Thoracic aorta (tissue), 2 donors: ENCODE data around the gene PCYOX1L. TPM values are rescaled to one million over a fixed set of nuclear protein-coding genes. Genes with fewer than 3 reads are reported as not detected.

Experiments
- ATAC-seq: fragments of 150-250 bp; one replicate; pipeline ENCODE4 v1.8.0; 2017; ENCODE audit warnings: low read depth; ENCODE audit not compliant: insufficient number of reproducible peaks, low FRiP score
- DNase-seq: peaks from one replicate; pipeline ENCODE4 v3.0.0-alpha.2; 2020; ENCODE audit warnings: low spot score
- H3K27ac ChIP-seq, 2 donors: fragments of 200-600 bp; sonication (generic); 1 replicate in 1 of 2; 2 replicates in 1 of 2; pipeline ENCODE4 v1.5.1; 2016; ENCODE audit warnings: mild to moderate bottlenecking in 2 of 2, moderate library complexity in 2 of 2
- H3K27me3 ChIP-seq: fragments of 200-600 bp; sonication (generic); replicated peaks from 2 replicates; pipeline ENCODE4 v1.6.0; 2016; ENCODE audit warnings: mild to moderate bottlenecking; ENCODE audit not compliant: insufficient read depth
- H3K36me3 ChIP-seq: fragments of 200-600 bp; sonication (generic); one replicate; pipeline ENCODE4 v1.5.1; 2016
- H3K4me1 ChIP-seq, 2 donors: fragments of 200-600 bp; sonication (generic); 1 replicate in 1 of 2; 2 replicates in 1 of 2; pipeline versions ENCODE4 v1.5.1 to v1.6.0; 2016; ENCODE audit warnings: low read depth in 2 of 2, mild to moderate bottlenecking in 1 of 2; ENCODE audit not compliant: control insufficient read depth in 1 of 2
- H3K4me3 ChIP-seq: fragments of 200-600 bp; sonication (generic); 2 replicates; pipeline ENCODE4 v1.5.1; 2016; ENCODE audit warnings: mild to moderate bottlenecking
- H3K9me3 ChIP-seq: fragments of 200-600 bp; sonication (generic); 2 replicates; pipeline ENCODE4 v1.5.1; 2016
- total RNA-seq, 2 donors: library from RNA; depleted of rRNA; stranded (reverse); fragments of >200 nt; gene quantifications; one replicate each; pipeline versions ENCODE4 v1.1.0 to v1.2.3, GENCODE V29; 2016
- TF ChIP-seq, protein P1 (sequence below): fragments of 200-600 bp; sonication (generic); IDR thresholded peaks from one replicate; pipeline ENCODE4 v1.5.1; 2019; ENCODE audit warnings: antibody characterized with exemption

Gene PCYOX1L
- total RNA-seq, 2 donors from 2014 or later = 7.3 to 7.8 TPM

DNA sequence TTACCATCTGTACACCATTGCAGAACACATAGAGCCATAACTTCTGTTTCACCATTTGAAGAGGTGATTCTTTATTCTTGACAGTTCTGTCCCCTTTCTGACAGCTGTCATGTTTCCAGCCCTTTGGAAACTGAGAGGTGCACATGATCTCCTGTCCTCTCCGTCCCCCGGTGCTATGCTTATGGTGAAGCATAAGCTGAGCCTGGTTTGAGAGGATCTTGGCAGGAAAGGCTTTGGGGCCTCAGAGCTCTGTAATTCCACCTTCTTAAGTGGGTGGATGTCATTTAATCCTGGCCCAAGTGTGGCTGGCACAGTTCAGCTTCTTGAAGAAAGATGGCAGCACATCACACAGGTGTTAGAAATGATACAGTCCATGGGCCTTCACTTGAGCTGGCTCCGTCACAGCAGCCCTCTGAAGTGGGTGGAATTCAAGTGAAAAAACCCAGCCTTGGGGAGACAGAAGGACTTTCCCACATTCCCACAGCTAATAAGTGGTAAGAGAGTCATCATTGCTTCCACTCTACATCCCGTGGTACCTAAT is 43.2 kb upstream of the PCYOX1L start:
- Histone ChIP-seq H3K27me3 (no peaks in the 10 kb centered on the region), H3K9me3 (no peaks in the 10 kb centered on the region), H3K36me3 (no peaks in the 10 kb centered on the region), H3K4me1 (no peaks in the 10 kb centered on the region), H3K27ac (no peak overlapping the region), H3K4me3 (no peak overlapping the region)
- TF ChIP-seq, protein P1, sequence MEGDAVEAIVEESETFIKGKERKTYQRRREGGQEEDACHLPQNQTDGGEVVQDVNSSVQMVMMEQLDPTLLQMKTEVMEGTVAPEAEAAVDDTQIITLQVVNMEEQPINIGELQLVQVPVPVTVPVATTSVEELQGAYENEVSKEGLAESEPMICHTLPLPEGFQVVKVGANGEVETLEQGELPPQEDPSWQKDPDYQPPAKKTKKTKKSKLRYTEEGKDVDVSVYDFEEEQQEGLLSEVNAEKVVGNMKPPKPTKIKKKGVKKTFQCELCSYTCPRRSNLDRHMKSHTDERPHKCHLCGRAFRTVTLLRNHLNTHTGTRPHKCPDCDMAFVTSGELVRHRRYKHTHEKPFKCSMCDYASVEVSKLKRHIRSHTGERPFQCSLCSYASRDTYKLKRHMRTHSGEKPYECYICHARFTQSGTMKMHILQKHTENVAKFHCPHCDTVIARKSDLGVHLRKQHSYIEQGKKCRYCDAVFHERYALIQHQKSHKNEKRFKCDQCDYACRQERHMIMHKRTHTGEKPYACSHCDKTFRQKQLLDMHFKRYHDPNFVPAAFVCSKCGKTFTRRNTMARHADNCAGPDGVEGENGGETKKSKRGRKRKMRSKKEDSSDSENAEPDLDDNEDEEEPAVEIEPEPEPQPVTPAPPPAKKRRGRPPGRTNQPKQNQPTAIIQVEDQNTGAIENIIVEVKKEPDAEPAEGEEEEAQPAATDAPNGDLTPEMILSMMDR = no peak
- no peak for DNase-seq
- no peak for ATAC-seq

DNA sequence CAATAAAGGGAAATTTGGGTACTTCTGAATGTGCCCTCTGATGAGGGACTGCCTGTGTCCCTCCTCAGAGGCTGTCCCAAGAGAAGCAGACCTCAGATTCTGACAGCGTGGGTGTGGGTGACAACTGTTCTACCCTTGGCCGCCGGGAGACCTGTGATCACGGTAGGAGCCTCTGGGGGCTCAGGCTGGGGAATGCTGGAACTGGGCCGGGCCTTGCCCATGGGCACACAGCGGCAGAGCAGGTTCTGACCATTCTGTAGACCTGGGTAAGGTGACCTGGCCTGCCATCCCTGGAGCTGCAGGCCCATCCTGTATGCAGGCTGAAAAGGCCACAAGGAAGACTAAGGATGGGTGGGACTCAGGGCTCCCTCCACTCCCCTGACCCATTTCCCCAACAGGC is 42.1 kb upstream of the PCYOX1L start:
- TF ChIP-seq, protein P1 = no peak
- no peaks in the 10 kb centered on the region for H3K36me3 ChIP-seq
- H3K4me1 ChIP-seq = no peaks in the 10 kb centered on the region
- H3K4me3 ChIP-seq = no peak overlapping the region
- H3K27ac ChIP-seq = no peak overlapping the region
- no peaks in the 10 kb centered on the region for H3K27me3 ChIP-seq
- ATAC-seq = no peak
- no peak for DNase-seq
- no peaks in the 10 kb centered on the region for H3K9me3 ChIP-seq

DNA sequence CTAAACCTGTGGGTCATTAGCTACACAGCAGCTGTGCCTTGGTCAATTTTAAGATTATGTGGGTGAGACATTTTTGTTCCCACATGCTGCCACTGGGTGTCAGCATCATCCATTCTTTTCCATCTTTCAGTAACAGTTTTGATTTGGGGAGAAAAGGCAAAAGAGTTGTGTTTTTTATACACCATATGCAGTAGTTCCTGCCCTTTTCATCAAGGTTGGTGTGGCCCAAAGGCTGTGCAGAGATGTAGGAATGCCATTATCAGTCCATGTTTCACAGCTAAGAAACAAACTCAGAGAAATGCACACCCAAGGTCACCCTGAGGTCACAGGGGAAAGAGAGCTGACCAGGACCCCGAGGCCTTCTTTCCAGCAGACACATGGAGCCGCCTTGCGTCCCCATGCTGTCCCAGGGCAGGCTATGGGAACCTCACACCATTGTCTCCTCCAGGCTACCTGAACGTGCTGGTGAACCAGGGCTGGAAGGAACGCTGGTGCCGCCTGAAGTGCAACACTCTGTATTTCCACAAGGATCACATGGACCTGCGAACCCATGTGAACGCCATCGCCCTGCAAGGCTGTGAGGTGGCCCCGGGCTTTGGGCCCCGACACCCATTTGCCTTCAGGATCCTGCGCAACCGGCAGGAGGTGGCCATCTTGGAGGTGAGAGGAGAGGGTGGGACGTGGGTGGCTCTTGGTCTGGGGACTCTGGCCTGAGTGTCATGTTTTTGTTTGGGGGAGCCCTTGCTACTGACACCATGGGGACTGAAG is 40.4 kb upstream of the PCYOX1L start:
- no peak for DNase-seq

DNA sequence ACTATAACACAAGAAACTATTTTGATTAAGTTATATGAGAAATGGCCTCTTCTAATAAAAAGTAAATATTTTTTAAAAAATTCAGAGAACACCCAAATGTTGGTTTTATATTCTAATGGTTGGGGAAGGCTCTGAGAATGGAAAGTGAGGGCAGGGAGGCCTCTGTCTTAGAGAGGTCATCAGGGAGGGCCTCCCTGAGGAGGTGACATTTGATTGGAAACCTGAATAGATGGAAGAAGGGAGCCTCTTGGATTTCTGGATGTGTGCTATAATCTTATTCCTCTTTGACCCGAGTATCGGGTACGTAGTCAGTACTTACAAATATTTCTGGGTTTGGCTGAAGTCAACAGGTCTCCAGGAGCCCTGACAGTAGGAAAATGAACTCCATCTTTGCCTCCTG is 38.7 kb upstream of the PCYOX1L start:
- DNase-seq (no peak), ATAC-seq (no peak)
- TF ChIP-seq, protein P1 = no peak
- no peaks in the 10 kb centered on the region for H3K27me3 ChIP-seq
- H3K9me3 ChIP-seq = no peaks in the 10 kb centered on the region
- no peak overlapping the region for H3K4me3 ChIP-seq
- no peak overlapping the region for H3K27ac ChIP-seq
- no peaks in the 10 kb centered on the region for H3K36me3 ChIP-seq
- no peaks in the 10 kb centered on the region for H3K4me1 ChIP-seq

More for the DNA sequence above, 40.4 kb upstream of the PCYOX1L start:
- H3K27me3 ChIP-seq = no peaks in the 10 kb centered on the region
- no peaks in the 10 kb centered on the region for H3K9me3 ChIP-seq
- no peak overlapping the region for H3K4me3 ChIP-seq
- no peaks in the 10 kb centered on the region for H3K4me1 ChIP-seq
- ATAC-seq = no peak
- no peaks in the 10 kb centered on the region for H3K36me3 ChIP-seq
- H3K27ac ChIP-seq = no peak overlapping the region
- TF ChIP-seq, protein P1 = peak; percentile 73

DNA sequence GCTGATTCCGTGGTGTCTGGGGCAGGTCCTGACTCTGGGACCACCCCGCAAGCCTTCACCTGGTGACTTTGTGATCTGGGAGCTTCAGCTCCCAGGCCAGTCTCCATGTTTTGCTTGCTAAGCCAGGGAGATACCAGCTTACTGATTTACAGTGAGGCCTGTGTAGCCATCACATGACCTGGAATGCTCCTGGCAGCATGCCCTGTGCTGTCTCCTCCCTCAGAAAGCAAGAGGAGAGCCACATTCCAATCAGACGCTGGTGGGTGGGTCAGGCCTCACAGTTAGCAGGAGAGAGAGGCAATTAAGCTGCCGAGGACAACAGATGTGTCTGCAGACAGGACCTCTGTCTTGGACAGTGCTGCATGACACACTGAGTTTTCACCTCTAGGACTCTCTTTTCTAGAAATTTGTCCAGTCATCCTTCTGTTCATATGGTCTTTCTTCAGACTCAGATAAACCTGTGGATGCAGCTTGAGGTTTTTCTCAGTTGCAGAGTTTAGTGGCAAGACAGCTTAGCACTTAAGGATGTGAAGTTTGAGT is 37.0 kb upstream of the PCYOX1L start:
- H3K27me3 ChIP-seq = no peaks in the 10 kb centered on the region
- no peaks in the 10 kb centered on the region for H3K4me1 ChIP-seq
- no peak for ATAC-seq
- DNase-seq = no peak
- no peaks in the 10 kb centered on the region for H3K36me3 ChIP-seq
- no peaks in the 10 kb centered on the region for H3K9me3 ChIP-seq
- H3K27ac ChIP-seq = no peak overlapping the region
- TF ChIP-seq, protein P1 = no peak
- no peak overlapping the region for H3K4me3 ChIP-seq
